Endothelial cell of umbilical vein (primary cell): ENCODE data around the gene SSC4D. TPM values are rescaled to one million over a fixed set of nuclear protein-coding genes. Genes with fewer than 3 reads are reported as not detected.
"Not testable (repeated sequence)": the region's sequence is repeated elsewhere in the genome, so short reads cannot be mapped to it uniquely, and the experiment has no call there.

Experiments used
- BruUV-seq: library from RNA; stranded (reverse); fragments of 400-500 nt; replicated peaks from 2 replicates; lab custom pipeline; 2021; lab: Mats Ljungman, UMichigan
- CTCF ChIA-PET: fragments of 300-600, 350-600 bp; sonication (Branson Sonifier 250); formaldehyde crosslinking; loops from one replicate; lab custom pipeline; 2021; ENCODE audit warnings: antibody characterized with exemption, inconsistent platforms; lab: Charles Lee
- POLR2A ChIA-PET: fragments of 300-600, 350-600 bp; sonication (Branson Sonifier 250); formaldehyde crosslinking; loops from one replicate; lab custom pipeline; 2021; ENCODE audit warnings: antibody characterized with exemption, inconsistent platforms; lab: Charles Lee
- DNase-seq: peaks from one replicate; pipeline ENCODE4 v3.0.0-alpha.2; 2011; ENCODE audit warnings: low read depth, low spot score
- FAIRE-seq: peaks from 2 replicates; lab custom pipeline; 2011; peaks lifted over from hg19 to GRCh38; lab: Jason Lieb, UNC
- H2AFZ ChIP-seq: 2 replicates; pipeline ENCODE4 v1.6.0; 2012; ENCODE audit warnings: low read depth, low read length, control low read depth, inconsistent platforms
- H3K27ac ChIP-seq: 2 replicates; pipeline ENCODE4 v1.5.1; 2011; ENCODE audit warnings: low read depth, mild to moderate bottlenecking, control low read depth, low read length, moderate library complexity; ENCODE audit not compliant: insufficient read depth
- H3K27me3 ChIP-seq, 2 experiments: 2 replicates each; pipeline versions ENCODE4 v1.6.0 to v1.6.1; 2011; ENCODE audit warnings: low read length in 2 of 2, mixed read lengths in 1 of 2; ENCODE audit not compliant: control insufficient read depth in 2 of 2, insufficient read depth in 2 of 2
- H3K36me3 ChIP-seq, 2 experiments: 2 replicates in 1 of 2; 3 replicates in 1 of 2; pipeline ENCODE4 v1.5.1; 2011; ENCODE audit warnings: low read length in 2 of 2, mild to moderate bottlenecking in 1 of 2, moderate library complexity in 1 of 2; ENCODE audit not compliant: control insufficient read depth in 2 of 2, insufficient read depth in 2 of 2; ENCODE audit errors: extremely low read depth in 1 of 2
- H3K4me1 ChIP-seq: 3 replicates; pipeline ENCODE4 v1.5.1; 2011; ENCODE audit warnings: mild to moderate bottlenecking, low read length; ENCODE audit not compliant: control insufficient read depth, insufficient read depth; ENCODE audit errors: extremely low read depth
- H3K4me2 ChIP-seq: 2 replicates; pipeline ENCODE4 v1.6.1; 2011; ENCODE audit warnings: low read length, control low read depth, mixed read lengths; ENCODE audit not compliant: insufficient read depth
- H3K4me3 ChIP-seq, 3 experiments: fragments of 200-600 bp in 1 of 3; sonication (generic), shearing (Covaris generic) in 1 of 3; replicated peaks in 1 of 3; 2 replicates each; pipeline ENCODE4 v1.5.1; 2011 to 2016; ENCODE audit warnings: control low read depth in 3 of 3, low read length in 3 of 3, mild to moderate bottlenecking in 2 of 3, inconsistent platforms in 1 of 3, low read depth in 1 of 3, moderate library complexity in 1 of 3; ENCODE audit not compliant: insufficient read depth in 1 of 3
- H3K79me2 ChIP-seq: 2 replicates; pipeline ENCODE4 v1.6.0; 2012; ENCODE audit warnings: low read length, inconsistent platforms; ENCODE audit not compliant: control insufficient read depth, insufficient read depth
- H3K9ac ChIP-seq: replicated peaks from 2 replicates; pipeline ENCODE3; 2011; ENCODE audit warnings: low read length, control low read depth; ENCODE audit not compliant: insufficient read depth; ENCODE audit errors: extremely low read depth
- H3K9me1 ChIP-seq: replicated peaks from 3 replicates; pipeline ENCODE4 v1.6.0; 2011; ENCODE audit warnings: mild to moderate bottlenecking, low read length; ENCODE audit not compliant: control insufficient read depth, insufficient read depth; ENCODE audit errors: extremely low read depth
- H3K9me3 ChIP-seq: replicated peaks from 2 replicates; pipeline ENCODE4 v1.5.1; 2012; ENCODE audit warnings: low read length, inconsistent platforms; ENCODE audit not compliant: control insufficient read depth, insufficient read depth
- H4K20me1 ChIP-seq: replicated peaks from 2 replicates; pipeline ENCODE3; 2011; ENCODE audit warnings: mild to moderate bottlenecking, low read length; ENCODE audit not compliant: control insufficient read depth, insufficient read depth; ENCODE audit errors: extremely low read depth
- EZH2 ChIP-seq: IDR thresholded peaks from 2 replicates; pipeline ENCODE4 v1.6.1; 2012; ENCODE audit warnings: borderline replicate concordance, low read depth, mild to moderate bottlenecking, moderate library complexity, low read length, inconsistent platforms; ENCODE audit not compliant: severe bottlenecking
- FOS ChIP-seq: IDR thresholded peaks from 2 replicates; pipeline ENCODE4 v1.6.1; 2011; ENCODE audit warnings: mild to moderate bottlenecking, low read length, moderate library complexity, borderline replicate concordance; ENCODE audit not compliant: insufficient read depth
- GATA2 ChIP-seq: IDR thresholded peaks from 2 replicates; pipeline ENCODE4 v1.7.0; 2011; ENCODE audit warnings: low read depth, mild to moderate bottlenecking, moderate library complexity, mixed read lengths, low read length; ENCODE audit not compliant: insufficient read length, insufficient read depth
- JUN ChIP-seq: IDR thresholded peaks from 2 replicates; pipeline ENCODE4 v1.6.1; 2011; ENCODE audit warnings: borderline replicate concordance, low read depth; ENCODE audit not compliant: insufficient read length, insufficient read depth
- MAX ChIP-seq: IDR thresholded peaks from 2 replicates; pipeline ENCODE4 v1.6.1; 2011; ENCODE audit not compliant: insufficient read depth, insufficient read length
- MYC ChIP-seq: IDR thresholded peaks from one replicate; pipeline ENCODE4 v1.6.1; 2011; ENCODE audit warnings: mild to moderate bottlenecking, low read depth, low read length
- POLR2A ChIP-seq: IDR thresholded peaks from 2 replicates; pipeline ENCODE4 v1.6.1; 2012; ENCODE audit warnings: low read depth, mild to moderate bottlenecking, control low read depth, low read length
- POLR2AphosphoS5 ChIP-seq: IDR thresholded peaks from 2 replicates; pipeline ENCODE4 v1.6.1; 2012; ENCODE audit warnings: low read depth, mild to moderate bottlenecking, control low read depth, low read length, moderate library complexity; ENCODE audit not compliant: insufficient read depth
- dilution Hi-C: fragments of 300-500 bp; cut with MboI; formaldehyde crosslinking; loops from one replicate; pipeline ENCODE4 v1.15.0; 2019; ENCODE audit warnings: low sequenced_read_pairs; ENCODE audit not compliant: extremely low pct_ligation_motif_present
- intact Hi-C: fragments of 100-400 bp; cut with micrococcal nuclease; formaldehyde crosslinking; loops from one replicate; pipeline ENCODE4 v1.10.0; 2022
- polyA plus RNA-seq, 4 experiments: library from polyadenylated mRNA; depleted of rRNA in 3 of 4; stranded (reverse) in 3 of 4; unstranded in 1 of 4; fragments of >200 nt; gene quantifications; 2 replicates each; pipeline versions ENCODE4 v1.2.1 to v1.2.3, GENCODE V29; 2011 to 2012; ENCODE audit warnings: missing spikeins in 1 of 4
- total RNA-seq: library from RNA; stranded (reverse); gene quantifications from 2 replicates; pipeline ENCODE4 v1.2.3, GENCODE V29; 2021
- TF ChIP-seq, protein P1 (sequence below), 2 donors: IDR thresholded peaks; 1 replicate in 1 of 2; 2 replicates in 1 of 2; pipeline ENCODE4 v1.5.1; 2011; ENCODE audit warnings: low read length in 2 of 2, mild to moderate bottlenecking in 2 of 2, moderate library complexity in 2 of 2, control low read depth in 1 of 2, inconsistent platforms in 1 of 2, low read depth in 1 of 2; ENCODE audit not compliant: insufficient read depth in 1 of 2; ENCODE audit errors: extremely low read depth in 1 of 2

The SSC4D gene
- total and polyA plus RNA-seq, 2 donors (not counting 3 experiments of a cell fraction or from before 2014, with no cell fraction given) = 0.46 to 0.88 TPM

GRCh38 chr7:76395605-76395964 is 13.9 kb downstream of the SSC4D start:
- H3K9ac ChIP-seq, H3K4me2 ChIP-seq, H3K79me2 ChIP-seq, H3K27ac ChIP-seq, BruUV-seq, intact Hi-C loops, POLR2A ChIA-PET, H3K9me3 ChIP-seq, H2AFZ ChIP-seq, H3K27me3 ChIP-seq, H4K20me1 ChIP-seq, DNase-seq, H3K4me3 ChIP-seq, H3K4me1 ChIP-seq, dilution Hi-C loops, FAIRE-seq, H3K36me3 ChIP-seq, H3K9me1 ChIP-seq, CTCF ChIA-PET: not testable (repeated sequence)

DNA sequence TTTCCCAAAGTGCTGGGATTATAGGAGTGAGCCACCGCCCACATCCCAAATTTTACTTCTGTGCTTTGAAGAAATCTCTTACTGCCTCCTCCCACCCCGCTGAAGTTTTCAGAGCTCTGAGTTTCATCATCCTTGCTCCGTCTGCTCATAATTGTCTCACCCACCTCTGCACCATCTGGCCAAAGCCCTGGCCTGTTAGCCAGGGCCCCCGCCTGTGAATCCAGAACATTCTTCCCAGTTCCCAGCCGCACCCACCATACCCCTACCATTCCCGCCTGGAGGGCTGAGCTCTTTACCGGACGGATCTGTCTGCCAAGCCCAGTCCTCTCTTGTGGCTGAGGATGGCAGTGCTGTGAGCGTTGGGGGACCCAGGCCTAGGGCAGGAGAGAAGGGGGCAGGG is 14.5 kb downstream of the SSC4D start:
- no peaks in the 10 kb centered on the region for H3K79me2 ChIP-seq
- peaks cover 4% of the 10 kb centered on the region for H3K4me1 ChIP-seq
- dilution Hi-C loops = no loop called here
- no peak overlapping the region for H3K4me3 ChIP-seq
- ChIA-PET CTCF (no interaction called here), POLR2A (no interaction called here)
- no TSS peak for BruUV-seq
- intact Hi-C loops = no loop called here
- no peak overlapping the region for H3K4me2 ChIP-seq
- no peak for TF ChIP-seq FOS
- no peak for TF ChIP-seq GATA2
- TF ChIP-seq, protein P1, sequence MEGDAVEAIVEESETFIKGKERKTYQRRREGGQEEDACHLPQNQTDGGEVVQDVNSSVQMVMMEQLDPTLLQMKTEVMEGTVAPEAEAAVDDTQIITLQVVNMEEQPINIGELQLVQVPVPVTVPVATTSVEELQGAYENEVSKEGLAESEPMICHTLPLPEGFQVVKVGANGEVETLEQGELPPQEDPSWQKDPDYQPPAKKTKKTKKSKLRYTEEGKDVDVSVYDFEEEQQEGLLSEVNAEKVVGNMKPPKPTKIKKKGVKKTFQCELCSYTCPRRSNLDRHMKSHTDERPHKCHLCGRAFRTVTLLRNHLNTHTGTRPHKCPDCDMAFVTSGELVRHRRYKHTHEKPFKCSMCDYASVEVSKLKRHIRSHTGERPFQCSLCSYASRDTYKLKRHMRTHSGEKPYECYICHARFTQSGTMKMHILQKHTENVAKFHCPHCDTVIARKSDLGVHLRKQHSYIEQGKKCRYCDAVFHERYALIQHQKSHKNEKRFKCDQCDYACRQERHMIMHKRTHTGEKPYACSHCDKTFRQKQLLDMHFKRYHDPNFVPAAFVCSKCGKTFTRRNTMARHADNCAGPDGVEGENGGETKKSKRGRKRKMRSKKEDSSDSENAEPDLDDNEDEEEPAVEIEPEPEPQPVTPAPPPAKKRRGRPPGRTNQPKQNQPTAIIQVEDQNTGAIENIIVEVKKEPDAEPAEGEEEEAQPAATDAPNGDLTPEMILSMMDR (IDR thresholded peaks at IDR 0.05; ENCODE audit: extremely low read depth in 1 of 2, insufficient read depth in 1 of 2, low read depth in 1 of 2, low read length in 2 of 2) = no peak
- TF ChIP-seq MYC = no peak
- TF ChIP-seq POLR2AphosphoS5 = no peak
- TF ChIP-seq JUN = no peak
- TF ChIP-seq MAX = no peak
- no peak for TF ChIP-seq EZH2
- TF ChIP-seq POLR2A = no peak
- FAIRE-seq (no peak), DNase-seq (no peak)
- H3K27ac ChIP-seq = no peak overlapping the region
- no peaks in the 10 kb centered on the region for H3K9me1 ChIP-seq
- no peaks in the 10 kb centered on the region for H3K27me3 ChIP-seq
- no peak overlapping the region for H2AFZ ChIP-seq
- no peaks in the 10 kb centered on the region for H3K36me3 ChIP-seq
- H3K9ac ChIP-seq = no peak overlapping the region
- H3K9me3 ChIP-seq = no peaks in the 10 kb centered on the region
- no peaks in the 10 kb centered on the region for H4K20me1 ChIP-seq
